ENCODE measurements around the gene NLGN1.

DNA sequence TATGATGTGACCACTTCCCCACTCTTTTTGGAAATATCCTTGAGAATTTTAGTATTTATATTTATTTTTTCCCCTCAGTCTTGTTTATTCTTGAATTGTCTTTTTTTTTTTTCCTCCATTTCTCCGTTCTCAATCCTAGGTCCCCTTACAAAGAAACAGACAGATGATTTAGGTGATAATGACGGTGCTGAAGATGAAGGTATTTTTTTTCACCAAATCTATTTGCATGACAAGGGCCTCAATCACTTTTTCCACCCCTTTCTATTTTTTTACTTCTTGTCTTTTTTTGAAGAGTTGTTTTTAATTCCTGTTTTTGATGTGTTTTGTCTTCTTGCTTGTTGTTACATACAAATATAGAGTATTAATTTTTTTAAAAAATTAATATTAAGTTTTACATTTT lies 402.6 kb downstream of the NLGN1 start:
- no peak for TF ChIP-seq POLR2A (IDR thresholded peaks at IDR 0.05)
- TF ChIP-seq, protein P1, sequence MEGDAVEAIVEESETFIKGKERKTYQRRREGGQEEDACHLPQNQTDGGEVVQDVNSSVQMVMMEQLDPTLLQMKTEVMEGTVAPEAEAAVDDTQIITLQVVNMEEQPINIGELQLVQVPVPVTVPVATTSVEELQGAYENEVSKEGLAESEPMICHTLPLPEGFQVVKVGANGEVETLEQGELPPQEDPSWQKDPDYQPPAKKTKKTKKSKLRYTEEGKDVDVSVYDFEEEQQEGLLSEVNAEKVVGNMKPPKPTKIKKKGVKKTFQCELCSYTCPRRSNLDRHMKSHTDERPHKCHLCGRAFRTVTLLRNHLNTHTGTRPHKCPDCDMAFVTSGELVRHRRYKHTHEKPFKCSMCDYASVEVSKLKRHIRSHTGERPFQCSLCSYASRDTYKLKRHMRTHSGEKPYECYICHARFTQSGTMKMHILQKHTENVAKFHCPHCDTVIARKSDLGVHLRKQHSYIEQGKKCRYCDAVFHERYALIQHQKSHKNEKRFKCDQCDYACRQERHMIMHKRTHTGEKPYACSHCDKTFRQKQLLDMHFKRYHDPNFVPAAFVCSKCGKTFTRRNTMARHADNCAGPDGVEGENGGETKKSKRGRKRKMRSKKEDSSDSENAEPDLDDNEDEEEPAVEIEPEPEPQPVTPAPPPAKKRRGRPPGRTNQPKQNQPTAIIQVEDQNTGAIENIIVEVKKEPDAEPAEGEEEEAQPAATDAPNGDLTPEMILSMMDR (IDR thresholded peaks at IDR 0.05): no peak

Data from heart left ventricle (tissue), 13 donors.